H1 (cell line): Measurements from ENCODE around the gene DNAJC2. TPM values are rescaled to one million over a fixed set of nuclear protein-coding genes. Genes with fewer than 3 reads are reported as not detected.

ENCODE experiments used
- CEBPB ChIP-seq: IDR thresholded peaks from 2 replicates; pipeline ENCODE4 v1.6.1; 2012; ENCODE audit warnings: low read depth, low read length
- POLR2AphosphoS5 ChIP-seq: IDR thresholded peaks from 2 replicates; pipeline ENCODE4 v1.6.1; 2011; ENCODE audit warnings: low read depth, low read length
- RXRA ChIP-seq: IDR thresholded peaks from 2 replicates; pipeline ENCODE4 v1.6.1; 2011; ENCODE audit warnings: low read depth, mild to moderate bottlenecking, low read length, moderate library complexity; ENCODE audit not compliant: insufficient read depth
- ZNF274 ChIP-seq: IDR thresholded peaks from 2 replicates; pipeline ENCODE4 v1.7.0; 2012; ENCODE audit warnings: low read length, borderline replicate concordance; ENCODE audit errors: extremely low read depth
- polyA plus RNA-seq, 7 experiments: library from polyadenylated mRNA; depleted of rRNA in 3 of 7; stranded (reverse) in 5 of 7; unstranded in 2 of 7; fragments of >200 nt in 5 of 7; fragments of 200-250 nt in 2 of 7; gene quantifications; 1 replicate in 5 of 7; 2 replicates in 1 of 7; 4 replicates in 1 of 7; pipeline versions ENCODE4 v1.2.1 to v1.2.3, GENCODE V29; 2011 to 2013; ENCODE audit warnings: missing spikeins in 2 of 7, mixed read lengths in 2 of 7
- total RNA-seq: library from RNA; stranded (reverse); fragmentation: NEBNext Ultra II Directional; extraction: Animal tissue kit (Norgen Biotek cat#: 25700); gene quantifications from 2 replicates; pipeline ENCODE4 v1.2.1, GENCODE V29; 2021

The DNAJC2 gene
- total and polyA plus RNA-seq, 2 of the 8 experiments (the other 6 are each of a cell fraction or from before 2014, with no cell fraction given): 9.8 to 42.2 TPM

- no peak for TF ChIP-seq CEBPB
- TF ChIP-seq POLR2AphosphoS5: no peak
- no peak for TF ChIP-seq RXRA
- TF ChIP-seq ZNF274: no peak
These were observed 44.0 kb upstream of the DNAJC2 start (continued) for GRCh38 chr7:103388469-103389140.
